Skeletal muscle cell (primary cell): ENCODE data around the gene CD300LG.
"Not testable (repeated sequence)": the region's sequence is repeated elsewhere in the genome, so short reads cannot be mapped to it uniquely, and the experiment has no call there.

Experiments
- DNase-seq: peaks from one replicate; pipeline ENCODE4 v3.0.0-alpha.2; 2010; ENCODE audit warnings: low read depth
- H3K4me3 ChIP-seq: 2 replicates; pipeline ENCODE4 v1.5.1; 2011; ENCODE audit warnings: low read depth, mild to moderate bottlenecking, control low read depth, low read length, moderate library complexity

CD300LG gene

DNA sequence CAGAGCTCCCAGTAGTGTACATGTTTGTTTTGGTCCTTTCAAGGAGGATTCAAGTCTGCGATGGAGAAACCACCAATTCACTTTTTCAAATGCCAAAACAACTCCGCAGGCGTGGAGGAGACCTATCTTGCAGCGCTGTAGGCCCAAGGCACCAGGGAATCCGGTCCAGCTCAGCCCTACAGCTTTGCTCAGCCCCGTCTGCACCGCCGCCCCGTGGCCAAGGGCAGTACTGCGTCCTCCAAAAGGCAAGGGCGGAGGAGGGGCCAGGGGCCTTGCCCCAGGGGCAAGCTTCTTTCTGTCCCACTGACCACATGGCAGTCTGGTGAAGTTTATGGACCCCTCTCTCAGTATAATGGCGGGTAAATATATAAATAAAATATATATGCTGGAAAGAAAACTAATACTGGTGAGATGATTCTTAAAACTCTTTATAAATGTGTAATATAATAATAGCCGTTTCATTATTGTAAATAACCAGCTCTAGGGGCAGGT lies 709 bp upstream of the CD300LG start:
- no peak overlapping the region for H3K4me3 ChIP-seq
- DNase-seq: peak; percentile 9

GRCh38 chr17:43848601-43849000 lies 1.6 kb downstream of the CD300LG start:
- DNase-seq: no peak

DNA sequence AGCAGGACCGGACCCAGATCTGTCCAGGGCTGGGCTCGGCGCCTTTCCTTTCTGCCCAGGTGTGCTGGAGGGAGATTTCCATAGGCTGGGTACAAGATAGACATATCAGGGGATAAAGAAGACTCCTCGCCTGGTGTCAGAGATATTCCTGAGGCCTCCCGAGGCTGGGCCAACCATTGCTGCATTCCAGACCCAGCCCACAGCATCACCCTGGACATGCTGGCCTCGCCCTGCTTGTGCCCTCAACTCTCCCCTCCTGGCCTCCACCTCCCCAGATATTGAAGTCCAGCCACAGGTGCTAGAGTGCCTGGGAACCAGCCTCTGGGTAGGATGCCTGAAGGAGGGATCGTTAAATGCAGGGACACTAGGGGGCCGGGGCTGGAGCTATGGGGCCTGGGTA lies 2.1 kb downstream of the CD300LG start:
- no peak for DNase-seq
- no peak overlapping the region for H3K4me3 ChIP-seq

More at GRCh38 chr17:43848601-43849000, 1.6 kb downstream of the CD300LG start:
- H3K4me3 ChIP-seq: no peak overlapping the region

GRCh38 chr17:43852571-43852970 lies 5.6 kb downstream of the CD300LG start:
- no peak overlapping the region for H3K4me3 ChIP-seq
- no peak for DNase-seq

GRCh38 chr17:43853546-43853945 lies 6.6 kb downstream of the CD300LG start:
- DNase-seq: no peak
- H3K4me3 ChIP-seq: no peak overlapping the region

- H3K4me3 ChIP-seq: no peak overlapping the region
- no peak for DNase-seq
These were observed 7.5 kb downstream of the CD300LG start for GRCh38 chr17:43854498-43854897.

DNA sequence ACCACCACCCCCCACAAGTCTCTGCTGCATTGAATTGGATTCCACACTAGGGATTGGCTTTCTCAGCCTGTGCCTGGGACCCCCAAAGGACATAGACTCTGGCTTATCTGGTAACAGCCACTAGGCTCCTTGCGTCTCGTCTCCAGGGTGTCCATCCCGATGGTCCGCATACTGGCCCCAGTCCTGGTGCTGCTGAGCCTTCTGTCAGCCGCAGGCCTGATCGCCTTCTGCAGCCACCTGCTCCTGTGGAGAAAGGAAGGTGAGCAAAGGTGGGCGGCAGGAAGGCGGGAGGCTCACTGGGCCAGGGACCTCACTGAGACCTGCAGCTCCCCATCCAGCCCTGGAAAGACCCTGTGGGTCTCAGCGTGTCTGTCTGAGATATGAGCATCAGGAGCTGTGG lies 8.1 kb downstream of the CD300LG start:
- H3K4me3 ChIP-seq: no peak overlapping the region
- no peak for DNase-seq

DNA sequence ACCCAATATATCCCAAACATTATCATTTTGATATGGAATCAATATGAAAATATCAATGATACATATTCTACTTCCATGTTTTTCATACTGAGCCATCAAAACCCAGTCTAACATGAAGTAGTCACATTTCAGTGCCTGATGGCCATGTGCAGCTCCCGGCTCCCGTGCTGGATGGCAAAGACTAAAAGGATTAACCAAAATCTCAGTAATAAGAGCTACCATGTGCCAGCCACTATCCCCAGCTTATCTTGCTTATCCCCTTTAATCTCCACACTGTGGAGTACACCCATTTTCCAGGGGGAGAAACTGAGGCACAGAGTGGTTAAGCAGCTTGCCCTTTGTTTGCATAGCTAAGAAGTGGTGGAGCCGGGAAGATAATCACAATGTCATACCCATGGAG lies 9.2 kb downstream of the CD300LG start:
- no peak for DNase-seq
- no peak overlapping the region for H3K4me3 ChIP-seq

DNA sequence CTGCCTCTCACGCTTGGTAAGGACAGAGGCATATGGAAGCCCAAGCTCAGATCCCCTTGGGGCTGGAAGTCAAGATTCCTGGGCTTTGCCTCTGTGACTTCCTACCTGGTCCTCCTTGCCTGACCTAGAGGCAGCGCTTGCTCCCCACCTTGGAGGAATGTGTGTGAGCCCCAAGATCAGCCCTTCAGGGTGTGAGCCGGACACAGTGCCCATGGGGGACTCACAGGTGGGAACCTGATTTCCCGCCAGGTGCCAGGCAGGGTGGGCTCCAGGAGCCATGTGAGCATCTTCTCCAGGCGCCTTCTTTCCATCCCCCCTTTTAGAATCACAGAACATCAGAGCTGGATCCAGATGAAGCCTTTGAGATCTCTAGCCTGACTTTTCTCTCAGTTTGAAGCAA lies 10.2 kb downstream of the CD300LG start:
- DNase-seq: no peak
- H3K4me3 ChIP-seq: no peak overlapping the region

- H3K4me3 ChIP-seq: no peak overlapping the region
- DNase-seq: no peak
These were observed 11.1 kb downstream of the CD300LG start for GRCh38 chr17:43857957-43858600.

- H3K4me3 ChIP-seq: no peak overlapping the region
- no peak for DNase-seq
These were observed 13.2 kb downstream of the CD300LG start for GRCh38 chr17:43860077-43860725.

DNA sequence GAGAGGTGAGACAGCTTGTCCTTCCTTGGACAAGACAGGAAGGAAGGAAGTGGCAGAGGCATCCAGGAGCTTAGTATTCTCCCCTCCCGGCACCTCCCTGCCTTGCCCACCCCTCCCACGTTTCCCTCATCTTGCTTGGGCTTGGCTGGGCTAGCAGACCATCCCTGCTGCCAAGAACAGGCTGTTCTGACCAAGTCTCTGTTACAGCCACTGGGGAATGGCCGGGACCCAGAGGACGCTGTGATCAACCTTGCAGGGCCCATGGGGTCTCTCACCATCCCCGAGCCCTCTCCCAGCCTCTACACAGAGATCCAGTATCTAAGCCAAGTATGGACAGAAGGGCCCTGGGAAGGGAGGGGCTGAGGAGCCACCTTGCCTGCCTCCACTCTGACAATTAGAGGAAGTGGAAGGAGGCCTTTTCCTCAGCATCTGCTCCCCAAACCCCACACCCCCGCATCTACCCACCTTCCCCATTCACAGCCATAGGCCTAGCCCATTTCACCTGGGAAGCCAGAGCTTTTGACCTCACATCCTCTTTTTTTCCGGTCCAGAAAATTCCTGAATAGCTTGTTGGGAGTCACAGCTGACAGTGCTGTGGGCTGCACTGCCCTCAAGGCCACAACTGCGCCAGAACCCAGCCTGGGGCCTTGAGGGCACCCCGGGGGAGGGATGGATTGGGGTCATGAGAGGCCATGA lies 14.1 kb downstream of the CD300LG start:
- DNase-seq: no peak
- H3K4me3 ChIP-seq: no peak overlapping the region

DNA sequence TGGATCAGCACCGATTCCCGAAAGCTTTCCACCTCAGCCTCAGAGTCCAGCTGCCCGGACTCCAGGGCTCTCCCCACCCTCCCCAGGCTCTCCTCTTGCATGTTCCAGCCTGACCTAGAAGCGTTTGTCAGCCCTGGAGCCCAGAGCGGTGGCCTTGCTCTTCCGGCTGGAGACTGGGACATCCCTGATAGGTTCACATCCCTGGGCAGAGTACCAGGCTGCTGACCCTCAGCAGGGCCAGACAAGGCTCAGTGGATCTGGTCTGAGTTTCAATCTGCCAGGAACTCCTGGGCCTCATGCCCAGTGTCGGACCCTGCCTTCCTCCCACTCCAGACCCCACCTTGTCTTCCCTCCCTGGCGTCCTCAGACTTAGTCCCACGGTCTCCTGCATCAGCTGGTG lies 15.0 kb downstream of the CD300LG start:
- no peak overlapping the region for H3K4me3 ChIP-seq
- no peak for DNase-seq

DNA sequence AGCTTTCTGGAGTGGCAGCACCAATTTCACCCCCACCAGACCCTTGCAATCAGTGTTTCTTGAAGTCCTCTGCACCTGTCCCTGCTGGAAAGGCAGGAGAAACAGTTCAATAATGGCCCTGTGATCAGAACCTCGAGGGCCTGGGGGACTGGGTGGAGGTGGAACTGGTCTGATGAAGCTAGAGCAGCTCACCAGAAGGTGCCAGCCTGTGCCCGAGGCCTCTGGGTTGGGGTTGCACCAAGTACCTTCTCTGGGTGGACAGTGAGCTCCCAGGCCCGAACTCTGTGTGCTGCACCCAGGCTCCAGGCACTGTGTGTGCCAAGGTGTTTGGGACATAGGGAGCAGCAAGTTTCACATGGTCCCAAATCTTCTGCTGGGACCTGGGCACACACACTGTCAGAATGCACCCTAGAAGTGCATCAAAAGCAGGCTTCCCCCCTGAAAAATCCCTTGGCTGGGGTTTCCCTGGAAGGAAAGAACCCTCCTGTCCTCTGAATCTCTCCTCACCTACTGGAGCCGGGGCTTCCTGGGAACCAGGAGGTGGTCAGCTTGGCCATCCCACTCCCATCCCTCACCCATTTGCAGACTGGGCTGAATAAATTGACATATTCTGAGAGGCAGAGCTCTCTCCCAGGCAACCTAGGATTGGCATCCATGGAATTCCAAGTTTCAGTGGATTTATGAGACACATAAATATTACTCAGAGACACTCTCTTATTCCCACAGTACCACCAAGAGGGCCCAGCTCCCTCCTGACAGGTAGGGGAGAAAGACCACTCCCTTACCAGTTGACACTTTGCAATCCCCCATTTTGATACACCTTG lies 17.4 kb downstream of the CD300LG start:
- H3K4me3 ChIP-seq: no peak overlapping the region
- no peak for DNase-seq

DNA sequence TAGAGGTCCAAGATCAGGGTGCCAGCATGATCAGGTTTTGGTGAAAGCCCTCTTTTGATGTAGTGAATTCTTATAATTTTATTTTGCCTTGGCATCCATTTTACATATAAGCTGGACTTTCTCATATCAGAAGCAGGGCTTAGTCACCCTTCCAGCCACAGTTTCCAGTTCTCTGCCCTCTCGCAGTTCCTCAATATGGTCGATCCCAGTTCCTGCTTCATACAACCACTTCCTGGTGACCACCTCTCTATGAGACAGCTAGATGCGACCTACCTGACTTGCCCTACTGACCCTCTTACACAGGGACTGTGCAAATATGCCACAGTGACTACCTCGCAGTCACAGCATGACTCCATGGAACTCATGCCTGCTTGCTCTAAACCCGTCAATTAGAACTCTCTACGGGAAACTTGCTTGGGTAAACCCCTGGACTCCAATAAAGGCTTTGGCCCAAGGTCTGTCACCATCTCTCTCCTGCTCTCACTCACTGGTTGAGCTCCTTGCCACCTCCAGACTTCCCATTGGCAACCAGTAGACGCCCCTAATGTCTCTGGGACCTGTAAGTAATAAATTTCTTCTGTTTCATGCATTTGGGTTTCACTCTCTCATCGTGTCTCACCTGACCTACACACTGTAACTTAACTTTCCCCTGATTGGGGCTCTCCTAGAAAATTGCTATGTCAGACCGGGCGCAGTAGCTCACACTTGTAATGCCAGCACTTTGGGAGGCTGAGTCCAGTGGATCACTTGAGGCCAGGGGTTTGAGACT lies 21.4 kb downstream of the CD300LG start:
- DNase-seq: no peak
- H3K4me3 ChIP-seq: no peak overlapping the region

DNA sequence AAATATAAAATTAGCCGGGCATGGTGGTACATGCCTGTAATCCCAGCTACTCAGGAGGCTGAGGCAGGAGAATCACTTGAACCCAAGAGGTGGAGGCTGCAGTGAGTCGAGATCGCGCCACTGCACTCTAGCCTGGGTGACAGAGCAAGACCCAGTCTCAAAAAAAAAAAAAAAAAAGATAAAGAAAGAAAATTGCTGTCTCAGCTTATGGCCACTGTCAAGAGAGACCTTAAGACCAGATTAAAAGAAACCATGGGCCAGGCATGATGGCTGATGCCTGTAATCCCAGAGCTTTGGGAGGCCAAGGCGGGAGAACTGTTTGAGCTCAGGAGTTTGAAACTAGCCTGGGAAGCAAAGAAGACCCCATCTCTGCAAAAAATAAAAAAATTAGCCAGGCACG lies 22.1 kb downstream of the CD300LG start:
- H3K4me3 ChIP-seq, DNase-seq: not testable (repeated sequence)

DNA sequence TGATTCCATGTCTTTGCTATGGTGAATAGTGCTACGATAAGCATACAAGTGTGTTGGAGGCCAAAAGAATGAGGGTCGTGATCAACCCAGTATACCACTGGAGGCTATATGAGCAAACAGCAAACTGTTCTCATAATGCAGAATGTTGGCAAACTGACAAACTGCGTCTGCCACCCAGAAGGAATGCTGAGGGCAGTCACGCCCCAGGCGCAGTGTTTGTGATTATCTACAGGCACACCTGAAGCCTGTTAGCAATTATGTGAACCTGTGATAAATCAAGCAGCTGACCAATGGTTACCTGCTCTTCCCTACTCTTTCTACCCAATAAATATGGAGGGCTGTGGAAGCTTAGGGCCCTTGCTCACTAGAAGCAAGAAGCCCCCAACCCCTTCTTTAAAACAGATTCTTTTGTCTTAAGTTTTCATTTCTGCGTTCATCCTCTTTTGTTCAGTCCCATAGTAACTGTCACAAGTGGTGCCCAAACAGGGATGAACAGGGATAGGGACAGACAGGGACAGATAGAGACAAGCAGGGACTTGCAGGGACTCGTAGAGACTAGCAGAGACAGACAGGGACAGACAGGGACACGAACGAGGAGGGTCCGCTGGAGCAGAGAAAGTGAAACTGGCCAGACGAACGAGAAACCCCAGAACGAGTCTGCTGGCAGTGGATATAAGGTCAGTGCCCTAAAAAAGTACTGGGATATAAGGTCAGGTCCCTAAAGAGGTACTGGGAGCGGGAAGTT lies 25.1 kb downstream of the CD300LG start:
- DNase-seq: no peak
- H3K4me3 ChIP-seq: no peak overlapping the region

DNA sequence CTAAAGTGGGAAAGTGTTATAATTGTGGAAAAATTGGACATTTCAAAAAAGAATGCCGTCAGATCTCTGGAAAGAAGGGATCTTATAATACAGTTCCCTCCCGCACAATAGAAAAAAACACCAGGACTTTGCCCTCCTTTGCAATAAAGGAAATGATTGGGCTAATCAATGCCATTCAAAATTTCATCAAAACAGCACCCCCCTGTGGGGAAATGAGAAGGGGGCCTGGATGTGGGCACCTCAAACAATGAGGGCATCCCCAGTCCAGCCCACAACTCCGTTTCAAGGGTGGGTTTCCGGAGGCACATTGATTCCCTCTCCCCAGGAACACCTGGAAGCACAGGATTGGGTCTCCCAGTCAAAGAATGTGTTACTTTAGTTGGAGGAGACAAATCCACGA lies 26.1 kb downstream of the CD300LG start:
- no peak overlapping the region for H3K4me3 ChIP-seq
- DNase-seq: no peak

GRCh38 chr17:43873815-43874214 lies 26.8 kb downstream of the CD300LG start:
- no peak overlapping the region for H3K4me3 ChIP-seq
- no peak for DNase-seq
